MM.1S (cell line): ENCODE measurements around the gene TOGARAM2.

ENCODE experiments used
- EZH2 ChIP-seq: fragments of 300-600 bp; sonication (generic); optimal IDR thresholded peaks from 2 replicates; pipeline ENCODE3; 2017; ENCODE audit warnings: low read depth, mild to moderate bottlenecking, antibody characterized with exemption, low read length, mixed read lengths
- TF ChIP-seq, protein P1 (sequence below): fragments of 300-600 bp; sonication (generic); IDR thresholded peaks from 2 replicates; pipeline ENCODE4 v1.5.1; 2016; ENCODE audit warnings: antibody characterized with exemption, low read length, mixed read lengths

DNA sequence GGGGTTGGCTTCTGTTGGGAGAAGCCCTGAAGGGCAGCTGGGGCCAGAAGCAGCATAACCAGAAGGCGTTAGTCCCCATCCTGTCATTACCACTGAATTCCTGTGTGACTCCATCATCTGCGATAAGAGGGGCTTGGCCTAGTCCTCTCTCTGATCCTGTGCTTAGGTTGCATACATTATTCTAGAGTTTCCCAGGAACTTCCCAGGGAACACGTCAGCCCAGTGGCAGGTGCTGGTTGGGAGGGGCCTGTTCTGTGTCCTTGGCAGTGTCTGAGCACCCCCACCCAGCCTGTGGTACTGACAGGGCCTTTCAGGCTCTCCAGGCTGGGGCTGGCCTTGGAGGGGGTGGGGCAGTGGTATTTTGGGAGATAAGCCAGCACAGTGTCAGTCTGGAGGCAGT is 4.5 kb upstream of the TOGARAM2 start:
- TF ChIP-seq, protein P1, sequence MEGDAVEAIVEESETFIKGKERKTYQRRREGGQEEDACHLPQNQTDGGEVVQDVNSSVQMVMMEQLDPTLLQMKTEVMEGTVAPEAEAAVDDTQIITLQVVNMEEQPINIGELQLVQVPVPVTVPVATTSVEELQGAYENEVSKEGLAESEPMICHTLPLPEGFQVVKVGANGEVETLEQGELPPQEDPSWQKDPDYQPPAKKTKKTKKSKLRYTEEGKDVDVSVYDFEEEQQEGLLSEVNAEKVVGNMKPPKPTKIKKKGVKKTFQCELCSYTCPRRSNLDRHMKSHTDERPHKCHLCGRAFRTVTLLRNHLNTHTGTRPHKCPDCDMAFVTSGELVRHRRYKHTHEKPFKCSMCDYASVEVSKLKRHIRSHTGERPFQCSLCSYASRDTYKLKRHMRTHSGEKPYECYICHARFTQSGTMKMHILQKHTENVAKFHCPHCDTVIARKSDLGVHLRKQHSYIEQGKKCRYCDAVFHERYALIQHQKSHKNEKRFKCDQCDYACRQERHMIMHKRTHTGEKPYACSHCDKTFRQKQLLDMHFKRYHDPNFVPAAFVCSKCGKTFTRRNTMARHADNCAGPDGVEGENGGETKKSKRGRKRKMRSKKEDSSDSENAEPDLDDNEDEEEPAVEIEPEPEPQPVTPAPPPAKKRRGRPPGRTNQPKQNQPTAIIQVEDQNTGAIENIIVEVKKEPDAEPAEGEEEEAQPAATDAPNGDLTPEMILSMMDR = no peak
- no peak for TF ChIP-seq EZH2
